DOHH2 (cell line): Measurements from ENCODE around the gene EIF3I.

Experiments used
- H3F3A ChIP-seq: fragments of 200-600 bp; sonication (generic), shearing (Covaris generic); 2 replicates; pipeline ENCODE4 v1.6.0; 2016; ENCODE audit warnings: antibody characterized with exemption, mild to moderate bottlenecking; ENCODE audit not compliant: control insufficient read depth, insufficient read depth
- H3K27ac ChIP-seq: fragments of 200-600 bp; sonication (generic); 2 replicates; pipeline ENCODE4 v1.5.1; 2014; ENCODE audit warnings: low read depth, mild to moderate bottlenecking, low read length, moderate library complexity
- H3K27me3 ChIP-seq: fragments of 200-600 bp; sonication (generic); 2 replicates; pipeline ENCODE4 v1.6.1; 2014; ENCODE audit warnings: mild to moderate bottlenecking, low read length, mixed read lengths; ENCODE audit not compliant: control insufficient read depth
- H3K36me3 ChIP-seq: fragments of 200-600 bp; sonication (generic); 2 replicates; pipeline ENCODE4 v1.6.1; 2014; ENCODE audit warnings: mild to moderate bottlenecking, low read length, moderate library complexity, mixed read lengths; ENCODE audit not compliant: control insufficient read depth
- H3K4me1 ChIP-seq: fragments of 200-600 bp; sonication (generic); 2 replicates; pipeline ENCODE4 v1.6.1; 2014; ENCODE audit warnings: mild to moderate bottlenecking, low read length, mixed read lengths; ENCODE audit not compliant: control insufficient read depth
- H3K4me2 ChIP-seq: fragments of 200-600 bp; sonication (generic); 2 replicates; pipeline ENCODE4 v1.6.0; 2014; ENCODE audit warnings: mild to moderate bottlenecking, low read length, moderate library complexity
- H3K4me3 ChIP-seq: fragments of 200-600 bp; sonication (generic); 2 replicates; pipeline ENCODE4 v1.5.1; 2014; ENCODE audit warnings: mild to moderate bottlenecking, low read length, mixed read lengths
- H3K79me2 ChIP-seq: fragments of 200-600 bp; sonication (generic); 2 replicates; pipeline ENCODE4 v1.6.1; 2014; ENCODE audit warnings: mild to moderate bottlenecking, low read length, mixed read lengths; ENCODE audit not compliant: control insufficient read depth
- H3K9me2 ChIP-seq: fragments of 200-600 bp; sonication (generic); replicated peaks from 2 replicates; pipeline ENCODE4 v1.6.1; 2014; ENCODE audit warnings: mild to moderate bottlenecking, low read length, mixed read lengths; ENCODE audit not compliant: control insufficient read depth
- H3K9me3 ChIP-seq: fragments of 200-600 bp; sonication (generic); 2 replicates; pipeline ENCODE4 v1.6.1; 2014; ENCODE audit warnings: antibody characterized with exemption, low read length, mixed read lengths; ENCODE audit not compliant: control insufficient read depth, insufficient read depth
- H4K20me1 ChIP-seq: fragments of 200-600 bp; sonication (generic); 2 replicates; pipeline ENCODE4 v1.6.0; 2014; ENCODE audit warnings: low read depth, mild to moderate bottlenecking, antibody characterized with exemption, low read length, moderate library complexity; ENCODE audit not compliant: control insufficient read depth, insufficient read depth
- EZH2phosphoT487 ChIP-seq: fragments of 200-600 bp; sonication (generic); IDR thresholded peaks from 2 replicates; pipeline ENCODE4 v1.6.1; 2017; ENCODE audit warnings: borderline replicate concordance, mild to moderate bottlenecking, antibody characterized with exemption, low read length, moderate library complexity, mixed read lengths
- TF ChIP-seq, protein P1 (sequence below): fragments of 200-600 bp; sonication (generic); IDR thresholded peaks from one replicate; pipeline ENCODE4 v1.5.1; 2014; ENCODE audit warnings: antibody characterized with exemption, mild to moderate bottlenecking, low read depth, low read length; ENCODE audit not compliant: poor library complexity, severe bottlenecking

Gene EIF3I

DNA sequence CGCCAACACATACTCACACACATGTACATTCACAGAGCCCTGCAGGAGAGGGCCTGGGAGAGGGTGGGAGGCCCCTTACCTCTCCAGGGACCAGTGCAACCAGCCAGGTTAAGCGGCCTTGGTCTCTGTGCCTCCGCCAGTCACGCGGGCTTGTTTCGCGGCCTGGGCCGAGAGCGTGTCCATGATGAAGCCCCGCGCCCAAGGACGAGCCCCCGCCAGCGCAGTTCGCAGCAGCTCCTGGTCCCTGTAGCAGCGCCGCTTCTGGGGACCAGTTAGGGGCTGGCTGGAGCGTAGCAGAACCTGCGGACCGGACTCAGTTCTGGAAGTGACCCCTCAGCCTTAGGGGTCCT lies 17.6 kb downstream of the EIF3I start:
- H3K4me3 ChIP-seq = no peak overlapping the region
- TF ChIP-seq, protein P1, sequence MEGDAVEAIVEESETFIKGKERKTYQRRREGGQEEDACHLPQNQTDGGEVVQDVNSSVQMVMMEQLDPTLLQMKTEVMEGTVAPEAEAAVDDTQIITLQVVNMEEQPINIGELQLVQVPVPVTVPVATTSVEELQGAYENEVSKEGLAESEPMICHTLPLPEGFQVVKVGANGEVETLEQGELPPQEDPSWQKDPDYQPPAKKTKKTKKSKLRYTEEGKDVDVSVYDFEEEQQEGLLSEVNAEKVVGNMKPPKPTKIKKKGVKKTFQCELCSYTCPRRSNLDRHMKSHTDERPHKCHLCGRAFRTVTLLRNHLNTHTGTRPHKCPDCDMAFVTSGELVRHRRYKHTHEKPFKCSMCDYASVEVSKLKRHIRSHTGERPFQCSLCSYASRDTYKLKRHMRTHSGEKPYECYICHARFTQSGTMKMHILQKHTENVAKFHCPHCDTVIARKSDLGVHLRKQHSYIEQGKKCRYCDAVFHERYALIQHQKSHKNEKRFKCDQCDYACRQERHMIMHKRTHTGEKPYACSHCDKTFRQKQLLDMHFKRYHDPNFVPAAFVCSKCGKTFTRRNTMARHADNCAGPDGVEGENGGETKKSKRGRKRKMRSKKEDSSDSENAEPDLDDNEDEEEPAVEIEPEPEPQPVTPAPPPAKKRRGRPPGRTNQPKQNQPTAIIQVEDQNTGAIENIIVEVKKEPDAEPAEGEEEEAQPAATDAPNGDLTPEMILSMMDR = no peak
- TF ChIP-seq EZH2phosphoT487 = no peak
- H3K36me3 ChIP-seq = peaks cover 9% of the 10 kb centered on the region; the same call in 1 of the 2 replicates
- no peaks in the 10 kb centered on the region for H3K9me2 ChIP-seq
- H4K20me1 ChIP-seq = no peaks in the 10 kb centered on the region
- peaks cover 11% of the 10 kb centered on the region; the same call in 1 of the 2 replicates for H3F3A ChIP-seq
- no peaks in the 10 kb centered on the region for H3K9me3 ChIP-seq
- peak overlapping the region; percentile 91 for H3K4me2 ChIP-seq
- no peak overlapping the region for H3K27ac ChIP-seq
- no peaks in the 10 kb centered on the region; the same call in 1 of the 2 replicates for H3K27me3 ChIP-seq
- no peaks in the 10 kb centered on the region for H3K79me2 ChIP-seq
- peaks cover 26% of the 10 kb centered on the region for H3K4me1 ChIP-seq

DNA sequence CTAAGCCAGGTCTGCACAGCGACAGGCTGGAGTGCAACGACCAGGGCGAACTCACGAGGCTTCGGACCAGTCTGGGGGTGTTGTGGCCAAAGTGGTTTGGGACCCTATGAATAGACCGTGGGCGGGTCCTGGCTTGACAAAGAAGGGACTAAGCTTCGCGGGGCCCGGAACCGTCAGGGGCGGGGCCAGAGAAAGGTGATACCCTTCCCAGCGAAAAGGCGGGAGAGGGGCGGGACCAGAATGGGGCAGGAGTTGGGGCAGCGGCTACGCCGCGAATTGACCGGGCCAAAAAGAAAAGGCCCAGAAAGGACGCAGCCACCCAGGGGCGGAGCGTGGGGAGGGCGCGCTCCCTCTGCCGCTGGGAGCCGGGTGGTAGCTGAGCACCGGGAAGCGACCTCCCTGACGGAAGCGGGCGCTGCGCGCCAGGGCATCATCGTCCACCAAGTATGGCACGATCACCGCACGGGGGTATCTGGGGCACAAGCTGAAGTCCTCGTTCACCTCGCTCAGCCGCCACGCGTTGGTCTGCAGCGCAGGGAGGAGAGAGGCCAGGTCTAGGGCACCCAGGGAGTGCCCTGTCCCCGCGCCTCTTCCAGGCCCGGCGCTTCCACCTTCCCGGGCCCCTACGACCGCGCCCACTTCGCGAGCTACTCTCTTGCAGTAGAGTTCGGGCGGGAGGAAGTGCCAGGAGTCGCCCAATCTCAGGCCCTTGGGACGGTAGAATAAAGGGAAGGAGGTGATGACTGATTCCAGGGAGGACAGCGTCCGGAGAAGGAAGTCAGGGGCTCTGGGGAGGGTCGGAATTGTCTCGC lies 18.1 kb downstream of the EIF3I start:
- Histone ChIP-seq H4K20me1 (no peaks in the 10 kb centered on the region), H3F3A (peaks cover 11% of the 10 kb centered on the region; the same call in 1 of the 2 replicates), H3K4me3 (peak overlapping the region; percentile 77), H3K36me3 (peaks cover 6% of the 10 kb centered on the region; the same call in 1 of the 2 replicates), H3K4me2 (peak overlapping the region; percentile 91), H3K4me1 (peaks cover 26% of the 10 kb centered on the region), H3K79me2 (no peaks in the 10 kb centered on the region), H3K27me3 (no peaks in the 10 kb centered on the region; the same call in 1 of the 2 replicates), H3K9me3 (no peaks in the 10 kb centered on the region), H3K27ac (no peak overlapping the region), H3K9me2 (no peaks in the 10 kb centered on the region)
- 0 out of 2 replicates have a peak, but pooled peaks have one; percentile 31 for TF ChIP-seq EZH2phosphoT487
- TF ChIP-seq, protein P1 = no peak

DNA sequence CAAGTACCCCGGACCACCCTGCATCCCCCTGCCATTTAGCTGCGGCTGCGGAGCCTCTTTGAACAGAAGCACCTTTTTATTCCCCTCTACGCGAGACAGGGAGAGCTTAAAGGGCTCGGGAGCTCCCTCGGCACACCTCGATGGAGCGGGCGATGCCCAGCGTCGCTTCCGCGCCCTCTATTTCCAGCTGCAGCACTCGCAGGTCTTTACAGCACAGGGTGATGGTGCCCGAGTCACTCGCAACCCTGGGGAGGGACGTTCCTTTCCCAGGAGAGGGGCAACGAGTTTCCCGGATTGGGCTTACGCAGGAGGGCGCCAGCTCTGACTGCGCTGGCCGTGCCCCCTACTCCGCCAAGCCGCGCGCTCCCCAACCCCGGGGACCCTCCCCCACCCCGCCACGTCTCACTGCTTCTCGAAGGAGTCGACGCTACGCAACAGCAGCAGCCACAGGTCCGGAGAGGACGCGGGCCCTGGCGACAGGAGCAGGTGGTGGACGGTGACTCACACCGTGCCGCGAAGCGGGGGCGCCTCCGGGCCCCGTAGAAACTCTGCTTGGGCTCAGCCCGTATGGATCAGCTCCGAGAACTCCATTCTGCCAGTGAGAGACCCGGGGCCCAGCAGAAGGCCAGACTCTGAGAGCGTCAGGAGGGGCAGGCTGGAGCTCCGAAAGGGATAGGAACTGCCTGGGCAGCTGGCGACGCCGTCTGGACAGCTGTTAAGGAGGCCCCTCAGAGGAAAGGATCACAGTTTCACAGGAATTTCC lies 19.0 kb downstream of the EIF3I start:
- TF ChIP-seq, protein P1 = peak; percentile 24
- no peak for TF ChIP-seq EZH2phosphoT487
- no peak overlapping the region for H3K27ac ChIP-seq

More for the DNA sequence above, 19.0 kb downstream of the EIF3I start:
- Histone ChIP-seq H3K27me3 (no peaks in the 10 kb centered on the region; the same call in 1 of the 2 replicates), H3K4me3 (peak overlapping the region; percentile 77), H4K20me1 (no peaks in the 10 kb centered on the region), H3K79me2 (no peaks in the 10 kb centered on the region), H3K4me1 (peaks cover 34% of the 10 kb centered on the region), H3K9me2 (no peaks in the 10 kb centered on the region), H3F3A (peaks cover 9% of the 10 kb centered on the region; the same call in 1 of the 2 replicates), H3K36me3 (peaks cover under 1% of the 10 kb centered on the region; the same call in 1 of the 2 replicates), H3K9me3 (no peaks in the 10 kb centered on the region), H3K4me2 (peak overlapping the region; percentile 91)
